Activated naive CD4-positive, alpha-beta T cell treated with Interleukin-2 at 50 U/mL for 16 hours (primary cell): ENCODE data around the gene MFSD6.
"Not testable (repeated sequence)": the region's sequence is repeated elsewhere in the genome, so short reads cannot be mapped to it uniquely, and the experiment has no call there.

Experiments
- DNase-seq: peaks from one replicate; pipeline ENCODE4 v3.0.0-alpha.2; 2020

MFSD6 gene

DNA sequence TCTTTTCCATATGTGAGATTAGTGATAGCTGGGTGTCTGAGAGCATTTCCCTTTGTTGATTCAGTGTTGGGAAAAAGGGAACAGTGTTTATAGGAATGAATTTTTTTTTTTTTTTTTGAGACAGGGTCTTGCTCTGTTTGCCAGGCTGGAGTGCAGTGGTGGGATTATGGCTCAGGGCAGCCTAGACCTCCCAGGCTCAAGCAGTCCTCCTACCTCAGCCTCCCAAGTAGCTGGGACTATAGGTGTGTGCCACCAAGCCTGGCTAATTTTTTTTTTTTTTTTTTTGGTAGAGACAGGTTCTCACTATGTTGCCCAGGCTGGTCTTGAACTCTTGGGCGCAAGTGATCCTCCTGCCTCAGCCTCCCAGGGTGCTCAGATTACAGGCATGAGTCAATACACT lies 60.2 kb downstream of the MFSD6 start:
- not testable (repeated sequence) for DNase-seq

- DNase-seq, result no peak
These were observed 60.8 kb downstream of the MFSD6 start for GRCh38 chr2:190468814-190469569.

- no peak for DNase-seq
These were observed 61.6 kb downstream of the MFSD6 start for GRCh38 chr2:190469771-190470170.

DNA sequence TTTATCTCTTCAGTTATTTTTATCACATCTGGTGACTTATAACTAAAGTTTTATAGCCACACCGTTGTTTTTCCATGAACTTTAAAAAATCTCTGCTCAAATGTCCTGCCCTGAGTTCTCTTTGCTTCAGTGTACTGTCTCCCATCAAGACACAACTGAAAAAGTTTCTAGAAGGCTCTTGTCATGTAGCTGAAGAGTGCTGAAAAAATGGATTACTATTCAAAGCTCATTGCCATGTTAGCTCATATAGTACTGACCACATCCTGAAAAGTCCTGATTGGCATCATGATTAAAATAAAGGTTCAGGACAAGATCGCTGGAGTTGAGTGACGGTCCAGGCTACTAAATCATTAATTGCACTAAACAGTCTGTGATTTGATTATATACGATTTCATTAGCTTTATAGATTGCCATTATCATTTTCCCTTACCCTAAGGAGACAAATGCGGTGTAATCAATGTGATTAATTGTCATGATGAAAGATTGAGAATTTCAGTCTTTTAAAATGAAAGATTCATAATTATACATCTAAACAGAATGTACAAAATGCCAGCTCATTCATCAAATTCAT lies 62.2 kb downstream of the MFSD6 start:
- no peak for DNase-seq

DNA sequence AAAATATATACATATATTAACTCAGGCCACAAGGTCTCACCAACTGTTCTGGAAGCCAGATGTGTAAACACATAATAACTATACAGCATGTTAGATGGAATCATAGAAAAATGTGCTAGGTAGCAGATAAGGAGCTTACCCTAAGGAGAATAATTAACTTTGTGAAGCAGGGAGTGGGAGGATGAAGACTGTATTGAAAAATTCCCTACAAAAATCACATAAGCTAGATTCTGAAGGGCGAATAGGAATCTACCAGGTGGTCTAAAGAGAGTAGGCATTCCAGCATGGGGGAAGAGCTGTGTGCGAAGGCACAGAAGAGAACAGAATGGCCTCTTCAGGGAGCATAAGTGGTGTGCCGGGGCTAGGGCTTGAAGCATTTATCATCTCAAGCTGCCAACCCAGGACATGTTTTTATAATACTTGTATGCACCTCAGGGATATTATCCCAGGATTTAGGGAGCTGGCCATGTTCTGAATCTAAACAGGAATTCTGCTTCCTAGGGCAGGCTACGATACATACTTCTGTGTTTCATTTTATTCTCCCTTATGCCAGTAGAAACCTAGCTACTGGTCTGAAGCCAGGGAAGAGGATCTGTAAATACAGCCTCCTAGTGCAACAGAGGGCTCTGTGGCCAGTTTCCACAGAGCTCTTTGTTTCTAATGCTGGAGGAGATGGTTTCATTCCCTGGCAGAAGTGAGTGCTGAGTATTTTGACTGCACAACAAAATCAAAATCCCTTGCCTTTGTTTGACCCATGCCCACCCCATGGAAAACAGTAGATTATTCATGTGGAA lies 69.7 kb downstream of the MFSD6 start:
- no peak for DNase-seq

DNA sequence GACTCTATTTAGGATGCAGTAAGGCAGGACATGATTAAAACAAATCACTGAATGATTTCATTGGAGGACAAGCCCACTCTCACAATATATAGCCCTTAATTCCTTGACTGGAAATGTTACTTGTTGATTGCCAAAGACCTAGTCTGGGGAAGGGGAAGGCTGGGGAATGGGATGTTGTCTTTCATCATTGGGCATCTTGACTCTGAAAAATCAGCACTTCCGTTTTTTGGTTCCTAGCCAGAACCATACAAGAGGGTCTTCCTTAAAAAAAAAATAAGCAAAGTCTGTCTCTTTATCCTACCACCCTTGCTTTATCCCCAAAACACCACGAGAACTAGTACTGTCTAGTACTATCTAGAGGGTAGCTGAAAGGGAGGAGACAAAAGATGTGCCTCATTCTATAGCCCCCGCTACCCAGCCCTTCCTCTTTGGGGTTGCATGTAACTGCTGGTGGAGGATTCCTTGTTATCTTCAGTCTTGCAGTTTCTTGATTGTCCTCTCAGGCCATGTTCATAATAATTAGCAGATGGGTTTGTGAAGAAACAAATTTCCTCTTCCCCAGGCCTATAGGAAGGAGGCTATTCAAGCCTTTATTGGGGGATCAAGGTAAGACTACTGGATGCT lies 70.5 kb downstream of the MFSD6 start:
- no peak for DNase-seq

- DNase-seq, result no peak
These were observed 73.2 kb downstream of the MFSD6 start for GRCh38 chr2:190481339-190481738.

- no peak for DNase-seq
These were observed 74.3 kb downstream of the MFSD6 start for GRCh38 chr2:190482451-190482850.

GRCh38 chr2:190486037-190486623 lies 78.0 kb downstream of the MFSD6 start:
- no peak for DNase-seq

- no peak for DNase-seq
These were observed 80.5 kb downstream of the MFSD6 start for GRCh38 chr2:190488516-190489233.

DNA sequence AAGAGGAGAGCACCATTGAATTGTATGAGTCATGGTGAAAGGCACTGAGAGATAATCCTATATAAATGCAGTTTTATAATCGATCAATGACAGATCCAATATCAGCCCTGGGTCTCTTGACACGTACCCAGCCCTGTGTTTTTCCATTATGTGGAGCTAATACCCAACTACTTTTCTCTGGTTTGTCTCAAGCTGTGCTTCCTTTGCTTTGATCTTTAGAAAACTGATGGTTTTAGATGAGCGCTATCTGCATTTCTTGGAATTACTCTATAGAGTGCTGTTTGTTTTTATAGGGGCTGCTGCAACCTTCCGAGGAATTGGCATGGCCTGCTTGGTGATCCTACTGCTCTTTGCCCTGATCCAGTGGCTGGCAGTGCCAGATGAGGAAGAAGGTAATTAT lies 81.3 kb downstream of the MFSD6 start:
- DNase-seq, result no peak

DNA sequence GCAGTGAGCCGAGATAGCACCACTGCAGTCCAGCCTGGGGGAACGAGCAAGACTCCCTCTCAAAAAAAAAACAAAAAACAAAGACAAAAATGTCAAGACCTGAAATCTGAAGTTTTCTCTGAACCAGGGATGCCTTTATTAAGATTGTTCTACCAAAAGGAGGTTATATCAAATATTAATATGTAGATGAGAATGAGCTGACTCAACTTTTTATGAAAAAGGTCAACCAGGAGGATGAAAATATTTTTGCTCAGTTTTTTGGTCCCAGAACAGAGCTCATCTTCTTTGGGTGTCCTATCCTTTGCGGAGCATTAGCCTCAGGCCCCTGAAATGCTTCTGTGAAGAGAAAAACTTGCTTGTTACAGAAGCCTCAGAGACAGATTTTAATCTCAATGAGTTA lies 82.3 kb downstream of the MFSD6 start:
- DNase-seq, result no peak

GRCh38 chr2:190493095-190493494 lies 84.9 kb downstream of the MFSD6 start:
- no peak for DNase-seq

GRCh38 chr2:190494600-190495227 lies 86.6 kb downstream of the MFSD6 start:
- DNase-seq, result not testable (repeated sequence)

DNA sequence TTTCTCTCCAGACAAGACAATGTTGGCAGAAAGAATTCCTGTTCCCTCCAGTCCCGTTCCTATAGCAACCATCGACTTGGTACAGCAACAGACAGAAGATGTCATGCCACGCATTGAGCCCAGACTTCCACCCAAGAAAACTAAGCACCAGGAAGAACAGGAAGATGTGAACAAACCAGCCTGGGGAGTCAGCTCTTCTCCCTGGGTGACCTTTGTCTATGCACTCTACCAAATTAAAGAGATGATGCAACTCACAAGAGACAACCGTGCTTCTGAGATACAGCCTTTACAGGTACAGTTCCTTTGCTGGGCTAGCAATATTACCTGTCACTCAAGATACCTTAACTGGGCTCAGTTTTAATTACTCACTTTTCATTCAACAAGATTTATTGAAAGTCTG lies 89.3 kb downstream of the MFSD6 start:
- no peak for DNase-seq

GRCh38 chr2:190499273-190499672 lies 91.1 kb downstream of the MFSD6 start:
- DNase-seq, result no peak

DNA sequence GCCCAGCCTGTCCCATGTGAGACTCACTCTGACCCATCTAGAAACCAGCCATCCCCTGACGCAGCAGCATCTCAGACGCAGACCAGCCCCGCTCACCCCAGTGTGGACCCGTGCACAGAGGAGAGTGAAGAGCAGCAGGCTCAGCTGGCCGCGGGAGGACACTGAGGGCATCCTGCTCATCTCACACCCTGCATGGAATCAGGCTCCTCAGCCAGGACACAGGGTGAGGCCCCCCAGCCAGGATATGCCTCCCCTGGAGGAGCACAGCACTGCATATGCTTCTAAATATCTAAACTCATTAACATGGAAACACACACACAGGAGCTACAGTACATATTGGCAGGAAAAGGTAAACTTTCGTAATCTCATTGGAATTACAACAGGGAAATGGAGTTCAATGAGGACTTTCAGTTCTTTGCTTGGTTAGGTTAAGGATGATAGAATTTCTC lies 91.9 kb downstream of the MFSD6 start:
- DNase-seq, result no peak

DNA sequence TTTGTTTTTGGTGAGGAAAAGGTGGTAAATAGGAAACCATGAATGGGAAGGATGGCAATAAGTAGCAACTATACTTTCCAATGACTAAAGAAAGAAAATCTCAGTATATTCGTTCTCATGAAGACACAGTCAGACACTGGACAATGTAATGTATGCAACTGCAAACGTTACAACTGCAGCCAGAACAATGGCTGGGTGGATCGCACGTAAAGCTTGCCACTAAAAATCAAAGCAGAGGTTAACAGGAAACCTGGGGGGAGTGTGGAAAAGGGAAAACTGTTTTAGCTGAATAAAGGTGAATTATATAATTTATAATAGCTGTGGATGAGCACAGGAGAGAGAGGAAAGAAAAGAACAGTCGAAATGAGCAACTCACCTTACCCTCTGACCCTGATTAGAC lies 93.1 kb downstream of the MFSD6 start:
- DNase-seq, result no peak

DNA sequence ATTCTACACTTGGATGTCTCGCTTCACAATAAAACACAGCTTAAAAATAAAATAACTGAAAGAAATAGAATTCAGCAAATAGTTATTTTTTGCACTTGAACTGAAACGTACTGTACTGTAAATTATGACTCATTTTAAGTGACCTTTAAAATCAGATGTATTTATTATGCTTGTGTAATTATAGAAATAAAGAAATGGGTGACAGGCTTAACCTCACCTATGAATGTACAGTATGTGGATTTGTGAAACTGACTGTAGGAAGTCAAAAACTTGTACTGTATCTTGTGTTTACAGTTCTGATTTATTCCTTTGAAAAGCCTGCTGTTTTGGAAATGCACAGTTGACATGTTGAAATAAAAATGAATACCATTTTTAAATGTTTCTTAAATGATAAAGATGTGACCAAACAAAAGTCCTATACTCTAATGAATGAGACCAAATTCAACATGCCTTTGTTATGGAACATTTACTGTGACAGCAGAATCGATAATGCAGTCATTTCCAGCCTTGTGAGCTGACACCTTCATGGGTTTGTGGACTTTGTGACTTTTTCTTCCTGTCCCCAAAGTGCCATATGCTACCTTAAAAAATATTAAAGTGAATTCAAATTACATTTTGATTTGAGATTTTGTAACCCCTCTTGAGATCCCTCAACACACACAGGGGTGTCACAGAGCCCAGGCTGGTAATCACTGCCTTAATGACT lies 93.7 kb downstream of the MFSD6 start:
- DNase-seq, result no peak

DNA sequence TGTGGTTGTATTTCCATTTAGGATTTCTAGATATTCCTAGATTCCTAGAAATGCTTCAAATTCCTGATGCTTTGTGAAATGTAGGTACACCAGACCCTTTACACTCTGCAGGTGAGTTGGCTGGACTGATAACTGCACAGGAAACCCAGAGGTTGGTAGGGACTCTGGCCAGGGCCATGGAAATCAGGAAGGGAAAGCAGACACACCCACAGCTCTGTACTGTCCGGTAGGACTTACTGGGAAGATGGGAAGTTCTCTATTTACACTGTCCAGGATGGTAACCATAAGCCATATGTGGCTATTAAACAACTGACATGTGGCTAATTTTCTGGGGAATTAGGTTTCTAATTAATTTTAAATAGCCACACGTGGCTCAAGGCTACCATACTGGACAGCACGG lies 94.9 kb downstream of the MFSD6 start:
- DNase-seq, result no peak

DNA sequence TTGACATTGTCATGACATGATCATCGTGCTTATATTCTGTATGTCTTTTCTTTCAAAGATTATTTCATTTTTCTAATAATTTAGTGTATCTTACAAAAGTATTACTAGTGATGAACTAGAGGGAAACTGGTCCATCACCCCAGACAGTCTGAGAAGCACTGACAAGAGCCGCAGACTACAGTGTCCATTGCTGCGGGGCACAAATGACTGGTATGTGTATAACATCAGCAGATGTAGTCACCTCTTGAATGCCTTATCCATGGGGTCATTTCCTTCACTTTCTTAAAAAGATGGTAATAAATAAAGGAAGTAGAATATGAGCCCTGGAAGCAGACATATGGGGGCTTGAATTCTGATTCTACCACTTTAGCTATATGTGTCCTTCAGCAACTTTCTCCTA lies 96.8 kb downstream of the MFSD6 start:
- no peak for DNase-seq
